GM23338 (cell line): Measurements from ENCODE around the gene TAF1D. TPM values are rescaled to one million over a fixed set of nuclear protein-coding genes. Genes with fewer than 3 reads are reported as not detected.

ENCODE experiments used
- ATAC-seq: fragments of 200-7000 bp; cut with Tn5 transposase; 3 replicates; pipeline ENCODE4 v1.9.1; 2020
- DNase-seq: peaks from one replicate; pipeline ENCODE4 v3.0.0-alpha.2; 2015; ENCODE audit warnings: low spot score
- H2AFZ ChIP-seq: fragments of 200-600 bp; sonication (generic); 2 replicates; pipeline ENCODE4 v1.8.0; 2016; ENCODE audit warnings: antibody characterized with exemption, mild to moderate bottlenecking, moderate library complexity
- H3F3A ChIP-seq: fragments of 200-600 bp; sonication (generic); replicated peaks from 2 replicates; pipeline ENCODE4 v1.8.0; 2017; ENCODE audit warnings: antibody characterized with exemption, mixed run types, low read depth
- H3K27ac ChIP-seq: fragments of 200-600 bp; sonication (generic); 2 replicates; pipeline ENCODE4 v1.6.1; 2016; ENCODE audit warnings: low read depth
- H3K27me3 ChIP-seq: fragments of 200-600 bp; sonication (generic); 2 replicates; pipeline ENCODE4 v1.8.0; 2016; ENCODE audit warnings: mild to moderate bottlenecking, mixed run types, moderate library complexity; ENCODE audit not compliant: insufficient read depth
- H3K36me3 ChIP-seq: fragments of 200-600 bp; sonication (generic); 2 replicates; pipeline ENCODE4 v1.8.0; 2016; ENCODE audit warnings: mild to moderate bottlenecking; ENCODE audit not compliant: insufficient read depth
- H3K4me1 ChIP-seq: fragments of 200-600 bp; sonication (generic); 2 replicates; pipeline ENCODE4 v1.8.0; 2016; ENCODE audit warnings: mild to moderate bottlenecking, moderate library complexity; ENCODE audit not compliant: insufficient read depth
- H3K4me2 ChIP-seq: fragments of 200-600 bp; sonication (generic); 2 replicates; pipeline ENCODE4 v1.7.1; 2017; ENCODE audit warnings: mixed run types
- H3K4me3 ChIP-seq: fragments of 200-600 bp; sonication (generic); 2 replicates; pipeline ENCODE4 v1.6.1; 2016; ENCODE audit warnings: mixed run types
- H3K79me2 ChIP-seq: fragments of 200-600 bp; sonication (generic); replicated peaks from 2 replicates; pipeline ENCODE4 v1.8.0; 2017; ENCODE audit warnings: mild to moderate bottlenecking; ENCODE audit not compliant: insufficient read depth
- H3K9me2 ChIP-seq: fragments of 200-600 bp; sonication (generic); 2 replicates; pipeline ENCODE4 v1.8.0; 2017; ENCODE audit not compliant: insufficient read depth
- H4K20me1 ChIP-seq: fragments of 200-600 bp; sonication (generic); replicated peaks from 2 replicates; pipeline ENCODE4 v1.8.0; 2017; ENCODE audit warnings: mild to moderate bottlenecking; ENCODE audit not compliant: insufficient read depth
- H3K27ac Mint-ChIP-seq: 2 replicates; pipeline ENCODE4 v1.8.0; 2020; ENCODE audit warnings: inconsistent platforms, mild to moderate bottlenecking, moderate library complexity, mixed read lengths
- H3K27me3 Mint-ChIP-seq: 3 replicates; pipeline ENCODE4 v1.8.0; 2022; ENCODE audit warnings: low read depth, mild to moderate bottlenecking, moderate library complexity, mixed read lengths, inconsistent platforms; ENCODE audit not compliant: insufficient read depth, poor library complexity
- H3K36me3 Mint-ChIP-seq: 3 replicates; pipeline ENCODE4 v1.8.0; 2021; ENCODE audit warnings: low read depth, mild to moderate bottlenecking, inconsistent platforms, moderate library complexity, mixed read lengths
- H3K4me1 Mint-ChIP-seq: 3 replicates; pipeline ENCODE4 v1.8.0; 2020; ENCODE audit warnings: mild to moderate bottlenecking, inconsistent platforms, mixed read lengths
- H3K4me3 Mint-ChIP-seq: 3 replicates; pipeline ENCODE4 v1.8.0; 2021; ENCODE audit warnings: moderate library complexity, mild to moderate bottlenecking, inconsistent platforms, mixed read lengths
- H3K9me3 Mint-ChIP-seq: 3 replicates; pipeline ENCODE4 v1.8.0; 2020; ENCODE audit warnings: moderate library complexity, mild to moderate bottlenecking, inconsistent platforms, mixed read lengths
- CREB1 ChIP-seq: fragments of 250-450 bp; sonication (Bioruptor Pico); IDR thresholded peaks from 2 replicates; pipeline ENCODE4 v1.5.0; 2020; ENCODE audit warnings: low read depth, mild to moderate bottlenecking, moderate library complexity
- CTCF ChIP-seq, 2 experiments: fragments of 200-600 bp in 1 of 2; sonication (generic) in 1 of 2; conservative IDR thresholded peaks; 2 replicates each; pipeline versions ENCODE4 v1.5.1 to v1.6.1; 2016 to 2017; ENCODE audit warnings: antibody characterized with exemption in 2 of 2, low read depth in 2 of 2, mild to moderate bottlenecking in 2 of 2, moderate library complexity in 1 of 2
- EZH2phosphoT487 ChIP-seq: fragments of 200-600 bp; sonication (generic); IDR thresholded peaks from one replicate; pipeline ENCODE4 v1.8.1; 2018; ENCODE audit warnings: antibody characterized with exemption; ENCODE audit not compliant: unreplicated experiment
- JUNB ChIP-seq: IDR thresholded peaks from one replicate; pipeline ENCODE4 v1.6.1; 2016; ENCODE audit warnings: antibody characterized with exemption; ENCODE audit not compliant: unreplicated experiment
- POLR2AphosphoS5 ChIP-seq: IDR thresholded peaks from 2 replicates; pipeline ENCODE4 v1.6.1; 2016; ENCODE audit warnings: antibody characterized with exemption, low read depth
- REST ChIP-seq: IDR thresholded peaks from one replicate; pipeline ENCODE4 v1.6.1; 2018; ENCODE audit warnings: antibody characterized with exemption; ENCODE audit not compliant: unreplicated experiment
- STAT1 ChIP-seq: IDR thresholded peaks from one replicate; pipeline ENCODE4 v1.6.1; 2016; ENCODE audit warnings: antibody characterized with exemption; ENCODE audit not compliant: unreplicated experiment
- ZNF114 ChIP-seq: fragments of 250-450 bp; sonication (Bioruptor Pico); IDR thresholded peaks from 2 replicates; pipeline ENCODE4 v1.5.0; 2020; ENCODE audit warnings: mild to moderate bottlenecking, moderate library complexity
- ZNF331 ChIP-seq: fragments of 250-450 bp; sonication (Bioruptor Pico); IDR thresholded peaks from 2 replicates; pipeline ENCODE4 v1.5.0; 2020; ENCODE audit warnings: low read depth, mild to moderate bottlenecking, moderate library complexity
- ZNF462 ChIP-seq: fragments of 250-450 bp; sonication (Bioruptor Pico); IDR thresholded peaks from 2 replicates; pipeline ENCODE4 v1.5.0; 2020; ENCODE audit warnings: mild to moderate bottlenecking, moderate library complexity
- polyA plus RNA-seq: library from polyadenylated mRNA; unstranded; fragments of >200 nt; fragmentation: Nextera tagmentation; extraction: Ambion mirVana; gene quantifications from 2 replicates; pipeline ENCODE4 v1.2.1, GENCODE V29; 2016
- total RNA-seq: library from RNA; depleted of rRNA; stranded (reverse); fragments of >200 nt; shearing (Covaris generic); gene quantifications from 2 replicates; pipeline ENCODE4 v1.2.3, GENCODE V29; 2014
- TF ChIP-seq, protein P1 (sequence below): IDR thresholded peaks from 2 replicates; pipeline ENCODE4 v1.6.1; 2016; ENCODE audit warnings: antibody characterized with exemption

TAF1D gene
- total and polyA plus RNA-seq, 2 experiments from 2014 or later: 240 to 246 TPM

DNA sequence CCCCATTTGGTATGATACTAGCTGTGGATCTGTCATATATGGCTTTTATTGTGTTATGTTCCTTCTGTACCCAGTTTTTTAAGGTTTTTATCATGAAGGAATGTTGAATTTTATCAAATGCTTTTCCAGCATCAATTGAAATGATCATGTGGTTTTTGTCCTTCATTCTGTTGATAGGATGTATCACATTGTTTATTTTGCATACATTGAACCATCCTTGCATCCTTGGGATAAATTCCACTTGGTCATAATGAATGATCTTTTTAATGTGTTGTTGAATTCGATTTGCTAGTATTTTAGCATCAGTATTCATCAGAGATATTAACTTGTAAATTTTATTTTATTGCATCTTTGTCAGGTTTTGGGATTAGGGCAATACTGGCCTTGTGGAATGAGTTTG, 31.1 kb downstream of the TAF1D start:
- Histone ChIP-seq H3K27me3 (no peaks in the 10 kb centered on the region), H4K20me1 (no peaks in the 10 kb centered on the region; the same call in 1 of the 2 replicates), H3K9me2 (no peaks in the 10 kb centered on the region), H2AFZ (no peak overlapping the region), H3K79me2 (no peaks in the 10 kb centered on the region; the same call in 1 of the 2 replicates), H3K27ac (no peak overlapping the region), H3F3A (no peaks in the 10 kb centered on the region), H3K4me2 (no peak overlapping the region), H3K36me3 (peaks cover 16% of the 10 kb centered on the region; the same call in 1 of the 2 replicates), H3K4me1 (no peaks in the 10 kb centered on the region), H3K4me3 (no peak overlapping the region)
- Mint-ChIP-seq H3K27me3 (peaks cover 2% of the 10 kb centered on the region), H3K27ac (no peak overlapping the region), H3K4me3 (no peak overlapping the region), H3K4me1 (peaks cover 8% of the 10 kb centered on the region), H3K9me3 (peaks cover 21% of the 10 kb centered on the region; the same call in 2 of the 3 replicates), H3K36me3 (peaks cover 58% of the 10 kb centered on the region)
- DNase-seq (no peak), ATAC-seq (no peak)
- no peak for TF ChIP-seq POLR2AphosphoS5
- TF ChIP-seq JUNB: no peak
- TF ChIP-seq EZH2phosphoT487: no peak
- no peak for TF ChIP-seq CREB1 (CRISPR knock-in tag)
- TF ChIP-seq ZNF462: no peak
- no peak for TF ChIP-seq CTCF (conservative IDR thresholded peaks at IDR 0.05; ENCODE audit: low read depth in 2 of 2)
- no peak for TF ChIP-seq REST
- no peak for TF ChIP-seq ZNF331 (CRISPR knock-in tag)
- no peak for TF ChIP-seq STAT1
- TF ChIP-seq, protein P1, sequence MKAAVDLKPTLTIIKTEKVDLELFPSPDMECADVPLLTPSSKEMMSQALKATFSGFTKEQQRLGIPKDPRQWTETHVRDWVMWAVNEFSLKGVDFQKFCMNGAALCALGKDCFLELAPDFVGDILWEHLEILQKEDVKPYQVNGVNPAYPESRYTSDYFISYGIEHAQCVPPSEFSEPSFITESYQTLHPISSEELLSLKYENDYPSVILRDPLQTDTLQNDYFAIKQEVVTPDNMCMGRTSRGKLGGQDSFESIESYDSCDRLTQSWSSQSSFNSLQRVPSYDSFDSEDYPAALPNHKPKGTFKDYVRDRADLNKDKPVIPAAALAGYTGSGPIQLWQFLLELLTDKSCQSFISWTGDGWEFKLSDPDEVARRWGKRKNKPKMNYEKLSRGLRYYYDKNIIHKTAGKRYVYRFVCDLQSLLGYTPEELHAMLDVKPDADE: no peak
- TF ChIP-seq ZNF114: no peak
